Inferior parietal cortex (tissue), 1 donor: ENCODE results near the gene ELMO1.
A peak's percentile ranks its signal among the peaks of the same experiment; 100 is the strongest.
"Not testable (repeated sequence)": the region's sequence is repeated elsewhere in the genome, so short reads cannot be mapped to it uniquely, and the experiment has no call there.

Experiments used
- DNase-seq: peaks from one replicate; pipeline ENCODE4 v3.0.0-alpha.2; 2016; ENCODE audit errors: extremely low spot score

Gene ELMO1

GRCh38 chr7:37187179-37187578 lies 261.5 kb downstream of the ELMO1 start:
- no peak for DNase-seq

GRCh38 chr7:37186753-37187152 lies 261.9 kb downstream of the ELMO1 start:
- DNase-seq = no peak

GRCh38 chr7:37181550-37181932 lies 267.1 kb downstream of the ELMO1 start:
- DNase-seq = no peak

GRCh38 chr7:37180828-37181549 lies 267.7 kb downstream of the ELMO1 start:
- no peak for DNase-seq

GRCh38 chr7:37176079-37176478 lies 272.6 kb downstream of the ELMO1 start:
- DNase-seq = no peak

- no peak for DNase-seq
Observed at GRCh38 chr7:37174460-37174859, 274.2 kb downstream of the ELMO1 start.

GRCh38 chr7:37173670-37174069 lies 275.0 kb downstream of the ELMO1 start:
- no peak for DNase-seq

GRCh38 chr7:37162106-37162505 lies 286.6 kb downstream of the ELMO1 start:
- DNase-seq = no peak

GRCh38 chr7:37160656-37161055 lies 288.0 kb downstream of the ELMO1 start:
- DNase-seq = no peak

- DNase-seq = no peak
Observed at GRCh38 chr7:37153376-37153775, 295.3 kb downstream of the ELMO1 start.

- no peak for DNase-seq
Observed at GRCh38 chr7:37151741-37152413, 296.8 kb downstream of the ELMO1 start.

GRCh38 chr7:37150856-37151255 lies 297.8 kb downstream of the ELMO1 start:
- no peak for DNase-seq

- no peak for DNase-seq
Observed at GRCh38 chr7:37150180-37150579, 298.5 kb downstream of the ELMO1 start.

GRCh38 chr7:37149773-37150124 lies 298.9 kb downstream of the ELMO1 start:
- DNase-seq = no peak

- peak; percentile 59 for DNase-seq
Observed at GRCh38 chr7:37149051-37149772, 299.5 kb downstream of the ELMO1 start.

- no peak for DNase-seq
Observed at GRCh38 chr7:37145682-37146081, 303.0 kb downstream of the ELMO1 start.

GRCh38 chr7:37144423-37144822 lies 304.2 kb downstream of the ELMO1 start:
- DNase-seq = no peak

GRCh38 chr7:37142958-37143357 lies 305.7 kb downstream of the ELMO1 start:
- DNase-seq = no peak

- no peak for DNase-seq
Observed at GRCh38 chr7:37141742-37142141, 306.9 kb downstream of the ELMO1 start.

- DNase-seq = not testable (repeated sequence)
Observed at GRCh38 chr7:37133902-37134301, 314.8 kb downstream of the ELMO1 start.

GRCh38 chr7:37131855-37132254 lies 316.8 kb downstream of the ELMO1 start:
- DNase-seq = no peak

- no peak for DNase-seq
Observed at GRCh38 chr7:37129035-37129425, 319.6 kb downstream of the ELMO1 start.
